CD4-positive, alpha-beta T cell treated with Interleukin-15 for 4 hours (primary cell): ENCODE measurements around the gene ESR1.

Experiments
- DNase-seq: peaks from one replicate; pipeline ENCODE4 v3.0.0-alpha.2; 2020; ENCODE audit warnings: low spot score

Gene ESR1

DNA sequence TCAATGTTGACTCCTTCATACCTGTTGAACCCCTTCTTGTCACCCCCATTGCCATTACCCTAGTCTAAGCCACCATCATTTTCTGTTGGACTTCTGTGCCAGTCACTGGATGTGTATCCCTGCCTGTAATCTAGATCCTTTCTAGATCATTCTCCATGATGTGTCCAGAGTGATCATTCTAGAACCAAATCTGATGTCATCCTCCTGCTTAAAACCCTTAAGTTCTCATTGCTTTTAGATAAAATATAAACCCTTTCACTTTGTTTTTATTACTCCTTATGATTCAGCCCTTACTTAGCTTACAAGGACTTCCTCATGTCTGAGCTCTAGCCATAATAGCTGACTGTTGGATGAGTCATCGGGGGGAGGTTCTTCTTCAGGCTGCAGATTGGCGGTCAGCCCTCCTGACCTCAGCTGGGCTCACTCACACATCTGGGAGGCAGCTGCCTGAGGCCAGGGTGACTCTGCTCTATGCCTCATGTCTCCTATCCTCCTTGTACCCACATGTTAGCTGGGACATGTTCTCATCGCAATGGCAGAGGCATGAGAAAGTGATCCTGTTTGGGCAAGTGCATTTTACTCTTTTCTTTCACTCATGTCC lies 287.6 kb downstream of the ESR1 start:
- no peak for DNase-seq

DNA sequence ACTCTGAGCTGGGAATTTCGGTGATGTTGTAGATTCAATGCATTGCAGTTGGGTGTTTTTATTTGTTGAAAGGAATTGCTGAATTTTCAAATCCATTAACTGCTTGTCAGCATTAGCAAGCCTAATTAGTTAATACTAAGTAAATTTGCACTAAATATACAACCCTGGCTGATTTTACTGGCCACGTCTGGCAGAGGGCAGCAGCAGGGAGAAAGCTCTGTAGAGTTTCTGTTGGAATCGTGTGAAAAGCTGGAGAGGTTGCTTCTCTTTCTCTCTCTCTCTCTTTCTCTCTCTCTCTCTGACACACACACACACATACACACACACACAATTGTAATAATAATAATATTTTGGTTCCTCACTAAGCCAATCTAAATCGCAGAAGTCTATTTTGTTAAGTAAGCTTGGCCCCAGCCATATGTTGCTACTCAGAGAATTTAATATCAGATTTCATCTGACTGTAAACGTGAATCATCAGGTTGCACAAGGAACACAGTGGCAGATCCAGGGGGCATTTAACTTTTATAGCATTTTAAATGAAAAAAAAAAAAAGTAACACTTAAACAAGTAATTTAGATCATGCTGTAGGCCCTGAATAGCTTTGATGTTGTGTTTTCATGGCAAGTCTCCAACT lies 289.5 kb downstream of the ESR1 start:
- DNase-seq, result no peak

DNA sequence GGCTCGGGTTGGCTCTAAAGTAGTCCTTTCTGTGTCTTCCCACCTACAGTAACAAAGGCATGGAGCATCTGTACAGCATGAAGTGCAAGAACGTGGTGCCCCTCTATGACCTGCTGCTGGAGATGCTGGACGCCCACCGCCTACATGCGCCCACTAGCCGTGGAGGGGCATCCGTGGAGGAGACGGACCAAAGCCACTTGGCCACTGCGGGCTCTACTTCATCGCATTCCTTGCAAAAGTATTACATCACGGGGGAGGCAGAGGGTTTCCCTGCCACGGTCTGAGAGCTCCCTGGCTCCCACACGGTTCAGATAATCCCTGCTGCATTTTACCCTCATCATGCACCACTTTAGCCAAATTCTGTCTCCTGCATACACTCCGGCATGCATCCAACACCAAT lies 291.2 kb downstream of the ESR1 start:
- DNase-seq, result no peak

DNA sequence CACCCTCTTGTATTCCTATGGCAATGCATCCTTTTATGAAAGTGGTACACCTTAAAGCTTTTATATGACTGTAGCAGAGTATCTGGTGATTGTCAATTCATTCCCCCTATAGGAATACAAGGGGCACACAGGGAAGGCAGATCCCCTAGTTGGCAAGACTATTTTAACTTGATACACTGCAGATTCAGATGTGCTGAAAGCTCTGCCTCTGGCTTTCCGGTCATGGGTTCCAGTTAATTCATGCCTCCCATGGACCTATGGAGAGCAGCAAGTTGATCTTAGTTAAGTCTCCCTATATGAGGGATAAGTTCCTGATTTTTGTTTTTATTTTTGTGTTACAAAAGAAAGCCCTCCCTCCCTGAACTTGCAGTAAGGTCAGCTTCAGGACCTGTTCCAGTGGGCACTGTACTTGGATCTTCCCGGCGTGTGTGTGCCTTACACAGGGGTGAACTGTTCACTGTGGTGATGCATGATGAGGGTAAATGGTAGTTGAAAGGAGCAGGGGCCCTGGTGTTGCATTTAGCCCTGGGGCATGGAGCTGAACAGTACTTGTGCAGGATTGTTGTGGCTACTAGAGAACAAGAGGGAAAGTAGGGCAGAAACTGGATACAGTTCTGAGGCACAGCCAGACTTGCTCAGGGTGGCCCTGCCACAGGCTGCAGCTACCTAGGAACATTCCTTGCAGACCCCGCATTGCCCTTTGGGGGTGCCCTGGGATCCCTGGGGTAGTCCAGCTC lies 292.1 kb downstream of the ESR1 start:
- no peak for DNase-seq

DNA sequence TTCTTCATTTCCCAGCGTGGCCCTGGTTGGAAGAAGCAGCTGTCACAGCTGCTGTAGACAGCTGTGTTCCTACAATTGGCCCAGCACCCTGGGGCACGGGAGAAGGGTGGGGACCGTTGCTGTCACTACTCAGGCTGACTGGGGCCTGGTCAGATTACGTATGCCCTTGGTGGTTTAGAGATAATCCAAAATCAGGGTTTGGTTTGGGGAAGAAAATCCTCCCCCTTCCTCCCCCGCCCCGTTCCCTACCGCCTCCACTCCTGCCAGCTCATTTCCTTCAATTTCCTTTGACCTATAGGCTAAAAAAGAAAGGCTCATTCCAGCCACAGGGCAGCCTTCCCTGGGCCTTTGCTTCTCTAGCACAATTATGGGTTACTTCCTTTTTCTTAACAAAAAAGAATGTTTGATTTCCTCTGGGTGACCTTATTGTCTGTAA lies 292.7 kb downstream of the ESR1 start:
- no peak for DNase-seq

DNA sequence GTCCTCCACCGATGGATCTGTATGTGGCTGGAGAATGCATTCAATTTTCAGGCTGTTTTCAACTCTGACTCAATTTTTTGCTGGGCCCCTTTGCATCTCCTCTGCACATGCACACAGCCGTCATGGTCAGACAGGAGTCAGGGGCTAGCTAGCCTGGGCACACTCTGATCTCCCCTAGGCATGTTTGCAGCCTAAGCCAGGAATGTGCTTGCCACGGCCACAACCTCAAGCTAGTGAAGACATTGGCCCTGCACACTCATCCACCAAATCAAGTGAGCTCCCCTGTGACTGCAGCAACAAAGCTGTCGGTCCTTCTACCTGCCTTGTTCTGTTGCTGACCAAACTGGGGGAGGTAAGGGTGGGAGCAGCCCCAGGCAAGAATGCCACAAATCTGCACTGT lies 300.5 kb downstream of the ESR1 start:
- no peak for DNase-seq

DNA sequence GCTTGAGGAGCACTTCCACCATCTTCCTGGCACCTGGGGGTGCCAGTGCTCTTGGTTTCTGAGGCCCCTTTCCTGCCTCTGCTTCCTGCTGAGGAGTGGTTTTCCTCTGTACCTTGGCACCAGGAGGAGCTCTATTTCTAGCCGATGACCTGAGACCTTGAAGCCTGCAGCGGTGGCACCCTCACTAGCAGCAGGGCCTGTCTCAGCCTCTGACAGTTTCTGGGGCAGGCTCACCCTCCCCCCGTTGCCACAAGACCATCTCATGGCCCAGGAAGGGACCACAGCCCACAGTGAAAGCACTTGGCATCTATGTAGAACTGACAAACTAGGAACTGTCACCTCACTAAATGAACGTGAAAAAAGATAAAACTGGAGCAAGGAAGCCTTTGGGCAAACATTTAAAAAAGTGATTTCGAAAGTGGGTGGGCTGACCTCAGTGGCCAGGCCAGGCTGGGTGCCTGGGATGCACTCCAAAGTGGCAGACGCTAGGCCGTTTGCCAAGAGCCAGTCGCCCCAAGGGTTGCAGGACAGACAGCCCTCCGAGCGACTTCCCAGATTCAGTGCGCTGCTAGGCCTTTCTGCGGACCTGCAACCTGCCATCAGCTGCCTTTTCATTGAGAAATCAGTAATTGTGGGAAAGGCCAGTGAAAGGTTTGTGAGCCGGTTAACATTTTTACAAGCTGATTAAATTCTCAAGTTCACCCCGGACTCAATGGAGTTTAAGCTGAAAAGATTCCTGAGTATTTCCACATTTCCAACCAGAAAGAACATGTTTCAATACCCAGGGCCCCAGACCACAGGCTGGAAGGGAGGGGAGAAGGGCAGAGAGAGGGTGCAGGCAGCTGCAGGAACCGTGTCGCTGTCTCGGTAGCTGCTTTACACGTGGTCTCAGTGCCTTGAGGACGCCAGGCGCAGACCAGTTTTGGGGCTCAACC lies 303.7 kb downstream of the ESR1 start:
- DNase-seq, result no peak

DNA sequence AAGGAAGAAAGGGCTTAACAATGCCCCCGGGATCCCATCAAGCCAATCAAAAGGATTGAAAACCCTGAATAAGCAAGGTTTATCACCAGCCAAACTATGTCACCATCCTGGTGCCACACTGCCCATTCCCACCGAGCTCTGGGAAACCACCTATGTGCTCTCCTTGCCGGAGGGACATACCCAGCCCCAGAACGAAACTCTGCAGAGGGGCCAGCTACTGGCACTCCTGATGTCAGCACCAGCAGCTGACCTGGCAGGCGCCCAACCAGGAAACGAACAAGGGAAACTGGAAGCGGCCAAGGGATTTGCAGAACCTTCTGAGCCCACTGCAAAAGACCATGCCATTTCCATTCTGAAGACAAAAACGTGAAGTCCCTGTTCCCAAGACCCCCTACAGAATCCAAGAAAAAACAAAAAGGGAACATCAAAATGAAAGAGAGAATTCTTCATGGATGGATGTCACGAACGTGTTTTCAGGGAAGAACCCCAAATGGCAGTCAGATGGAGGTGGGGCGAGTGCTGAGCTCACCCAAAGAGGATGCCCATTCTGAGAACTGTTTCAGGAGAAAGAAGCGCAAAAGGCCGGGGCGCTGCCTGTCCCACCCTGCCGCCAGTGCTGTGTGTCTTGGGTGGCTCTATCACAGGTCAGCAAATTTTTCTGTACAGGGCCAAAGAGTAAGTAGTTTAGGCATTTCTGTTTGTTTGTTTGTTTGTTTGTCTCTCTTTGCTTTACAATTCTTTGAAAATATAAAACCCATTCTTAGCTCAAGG lies 305.2 kb downstream of the ESR1 start:
- DNase-seq, result no peak

DNA sequence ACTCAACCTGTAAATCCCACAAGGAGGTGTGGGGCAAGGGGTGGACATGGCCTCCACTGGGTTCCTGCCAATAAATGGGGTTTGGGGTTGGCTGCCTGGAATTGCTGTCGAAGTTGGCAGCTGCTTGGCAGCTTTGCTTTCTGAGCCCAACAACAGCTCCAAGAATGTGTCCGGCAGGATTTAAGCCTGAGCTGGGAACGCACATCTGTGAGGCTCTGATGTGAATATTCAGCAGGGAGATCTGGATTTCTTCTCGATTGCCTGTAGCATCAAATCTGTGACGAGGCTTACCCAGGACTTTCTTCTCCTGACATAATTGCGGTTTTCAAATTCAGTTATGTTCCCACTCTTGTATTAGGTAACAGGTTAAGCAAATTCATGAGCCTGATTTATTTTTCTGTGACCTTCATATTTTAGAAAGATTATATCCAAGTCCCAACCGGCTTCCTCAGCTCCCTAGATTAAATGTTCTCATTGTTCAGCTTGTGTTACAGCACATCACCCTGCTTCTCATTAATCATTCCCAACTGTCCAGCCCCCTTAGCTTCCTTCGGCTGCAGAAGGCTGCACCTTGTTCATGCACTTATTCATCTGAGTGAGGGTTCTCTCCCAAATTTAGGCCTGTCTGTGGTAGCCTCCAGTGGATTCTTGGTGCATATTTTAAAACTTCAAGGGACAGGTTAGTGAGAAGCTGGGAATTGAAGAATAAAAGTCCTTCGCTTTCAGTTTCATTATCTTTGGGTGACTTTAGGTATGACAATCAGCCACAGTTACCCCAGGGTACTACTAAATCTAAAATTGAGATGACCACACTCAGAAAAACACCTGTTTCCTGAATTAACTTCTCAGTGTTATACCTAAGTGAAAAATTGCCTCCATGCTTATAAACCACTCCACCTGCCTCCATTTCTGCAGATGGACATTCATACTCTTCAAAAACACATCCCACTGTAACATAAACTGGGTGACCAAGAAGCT lies 310.0 kb downstream of the ESR1 start:
- DNase-seq, result no peak

DNA sequence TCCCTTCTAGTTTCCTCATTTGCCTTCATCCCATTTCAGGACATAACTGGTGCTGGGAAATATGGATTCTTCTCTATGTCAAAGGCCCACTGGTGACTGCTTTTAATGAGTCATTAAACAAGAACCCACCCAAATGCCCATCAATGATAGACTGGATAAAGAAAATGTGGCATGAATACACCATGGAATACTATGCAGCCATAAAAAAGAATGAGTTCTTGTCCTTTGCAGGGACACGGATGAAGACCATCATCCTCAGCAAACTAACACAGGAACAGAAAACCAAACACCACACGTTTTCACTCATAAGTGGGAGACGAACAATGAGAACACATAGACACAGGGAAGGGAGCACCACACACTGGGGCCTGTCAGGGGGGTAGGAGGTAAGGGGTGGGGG lies 310.7 kb downstream of the ESR1 start:
- no peak for DNase-seq

DNA sequence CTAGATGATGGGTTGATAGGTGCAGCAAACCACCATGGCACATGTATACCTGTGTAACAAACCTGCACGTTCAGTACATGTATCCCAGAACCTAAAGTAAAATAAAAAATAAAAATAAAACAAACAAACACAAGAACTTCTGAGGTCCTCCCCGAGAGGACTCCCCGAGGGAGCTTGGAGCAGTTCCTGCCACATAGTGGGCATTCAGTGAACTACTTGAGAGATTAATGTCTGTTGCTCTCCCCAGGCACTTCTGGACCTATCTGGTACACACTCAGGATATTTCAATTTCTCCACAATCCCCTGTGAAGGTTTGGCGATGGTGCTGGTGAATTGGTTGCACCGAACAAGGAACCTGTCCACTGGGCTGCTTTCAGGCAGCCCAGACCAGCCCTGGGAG lies 311.2 kb downstream of the ESR1 start:
- DNase-seq, result no peak

DNA sequence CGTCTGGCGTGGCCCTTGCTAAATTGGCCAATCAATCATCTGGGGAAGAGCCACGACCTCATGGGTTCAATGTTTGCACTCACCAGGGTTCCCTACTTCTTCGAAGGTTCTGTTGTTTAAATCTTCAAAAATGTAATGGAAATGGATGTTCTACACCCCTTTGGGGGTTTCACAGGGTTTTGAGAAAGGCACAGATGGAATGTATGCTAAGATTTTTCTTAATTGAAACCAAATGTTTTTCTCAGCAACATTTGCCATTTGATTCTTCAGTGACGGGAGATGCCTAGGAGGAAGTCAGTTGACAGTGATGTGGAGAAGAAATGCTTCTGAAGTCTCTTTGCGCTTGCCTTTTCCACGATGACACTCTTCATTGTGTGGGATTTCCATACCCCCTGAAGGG lies 312.3 kb downstream of the ESR1 start:
- DNase-seq, result no peak

DNA sequence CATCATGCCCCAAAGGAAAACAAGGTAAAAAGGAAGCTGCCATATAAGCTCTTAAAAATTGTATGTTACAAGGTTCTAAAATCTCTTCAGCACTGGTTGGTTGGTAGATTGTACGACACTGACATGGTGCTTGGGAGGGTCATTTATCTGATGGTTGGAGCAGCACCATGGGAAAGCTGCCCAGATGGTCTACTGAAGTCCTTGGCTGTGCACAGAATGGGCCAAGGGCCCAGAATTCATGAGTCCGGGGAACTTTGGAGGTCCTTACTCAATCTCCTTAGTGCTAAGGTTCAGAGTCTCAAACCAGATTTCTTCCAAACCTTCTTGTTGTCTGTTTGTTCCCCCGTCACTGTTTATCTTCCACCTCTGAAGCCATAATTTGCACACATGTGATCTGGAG lies 314.4 kb downstream of the ESR1 start:
- DNase-seq, result no peak

DNA sequence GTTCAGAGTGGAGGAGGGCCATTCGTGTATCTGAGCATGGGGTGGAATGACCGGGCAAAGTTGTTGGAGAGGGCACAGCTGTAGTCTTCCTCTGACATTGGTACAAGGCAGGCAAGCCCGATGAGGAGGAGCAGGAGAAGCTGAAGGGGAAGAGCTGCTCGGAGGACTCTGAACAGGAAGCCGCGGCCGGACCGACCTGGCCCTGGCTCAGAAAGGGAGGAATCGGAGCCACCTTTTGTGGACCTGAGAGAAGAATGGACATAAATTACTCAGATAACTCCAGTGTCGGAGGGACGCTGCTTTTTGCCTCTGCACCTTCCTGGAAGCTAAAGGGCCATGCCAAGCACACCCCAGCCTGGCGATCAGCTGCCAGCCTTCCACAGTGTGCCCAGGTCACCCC lies 315.0 kb downstream of the ESR1 start:
- DNase-seq, result no peak

DNA sequence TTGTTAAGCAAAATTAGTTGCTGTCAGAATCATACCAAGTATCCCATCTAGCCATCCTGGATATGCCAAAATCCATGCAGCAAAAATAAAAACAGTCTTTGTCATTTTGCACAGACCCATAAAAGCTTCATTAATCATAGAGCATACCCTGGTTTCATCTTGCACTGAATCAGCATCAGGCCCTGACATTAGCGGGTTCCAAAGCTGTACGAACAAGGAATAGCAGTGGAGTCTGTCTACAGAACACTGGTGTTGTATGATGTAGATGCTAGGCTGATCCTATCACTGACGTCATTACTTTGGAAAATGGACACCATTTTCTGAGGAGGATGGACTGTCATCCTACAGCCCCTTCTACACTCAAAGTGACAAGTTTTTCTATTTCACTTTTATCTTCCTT lies 315.6 kb downstream of the ESR1 start:
- no peak for DNase-seq

DNA sequence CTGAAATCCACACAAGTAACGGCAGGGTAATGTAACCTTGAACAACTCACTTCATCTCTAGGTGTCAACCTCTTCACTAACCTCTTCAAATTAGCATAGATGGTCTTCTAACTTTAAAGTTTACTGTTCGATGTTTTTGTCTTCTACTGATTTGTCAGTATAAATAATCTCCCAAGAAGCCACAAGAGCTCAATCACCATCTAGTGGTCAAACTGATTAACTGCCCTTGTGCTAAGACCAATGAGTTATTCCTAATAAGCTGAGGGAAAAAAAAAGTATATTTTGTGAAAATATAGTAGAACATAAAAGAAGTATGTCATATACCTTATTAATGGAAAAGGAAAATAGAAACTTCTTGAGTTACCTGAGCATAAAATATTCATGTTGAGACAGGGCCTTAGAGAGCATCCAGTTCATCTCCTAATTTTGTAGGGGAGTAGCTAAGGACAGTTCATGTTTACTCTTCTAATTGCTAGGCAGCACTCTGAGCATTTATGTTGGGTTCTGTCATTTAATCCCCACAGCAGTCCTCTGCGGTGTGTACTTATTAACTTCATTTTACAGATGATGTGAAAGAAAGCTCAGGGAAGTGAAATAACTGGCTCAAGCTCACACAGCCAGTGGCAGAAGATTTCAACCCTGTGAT lies 317.1 kb downstream of the ESR1 start:
- peak; percentile 29 for DNase-seq

DNA sequence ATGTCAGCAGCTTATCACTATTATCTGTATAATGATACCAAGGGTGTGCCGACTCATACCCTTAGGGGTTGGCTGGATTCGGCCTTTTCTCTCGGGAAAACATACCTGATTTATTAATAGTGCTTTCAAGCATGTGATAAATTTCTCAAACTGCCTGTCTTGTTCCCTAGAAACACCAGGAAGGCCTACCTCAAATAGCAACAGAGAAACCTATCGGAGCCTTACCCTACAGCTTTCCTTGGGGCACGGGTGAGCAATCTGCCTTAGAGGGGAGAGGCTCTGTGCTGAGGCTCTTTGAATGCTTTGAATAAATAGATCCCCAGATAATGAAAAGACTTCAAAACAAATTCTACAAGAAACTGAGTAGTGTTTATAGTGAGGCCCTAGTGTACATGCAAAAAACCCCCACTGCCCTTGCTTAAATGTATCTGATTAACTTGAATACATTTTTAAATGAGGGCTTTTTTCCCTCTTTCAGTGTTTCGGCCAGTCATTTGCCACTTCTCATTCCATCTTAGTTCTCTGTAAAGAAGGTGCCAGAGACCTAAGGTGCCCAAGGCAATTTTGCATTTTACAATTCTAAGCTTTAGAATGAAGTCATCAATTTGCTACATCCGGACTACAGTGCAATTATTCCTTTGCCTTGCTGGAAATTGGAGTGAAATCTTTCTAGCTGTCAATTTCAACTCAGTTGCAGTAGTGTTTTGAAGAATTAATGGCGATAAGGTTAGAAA lies 320.1 kb downstream of the ESR1 start:
- DNase-seq, result no peak

DNA sequence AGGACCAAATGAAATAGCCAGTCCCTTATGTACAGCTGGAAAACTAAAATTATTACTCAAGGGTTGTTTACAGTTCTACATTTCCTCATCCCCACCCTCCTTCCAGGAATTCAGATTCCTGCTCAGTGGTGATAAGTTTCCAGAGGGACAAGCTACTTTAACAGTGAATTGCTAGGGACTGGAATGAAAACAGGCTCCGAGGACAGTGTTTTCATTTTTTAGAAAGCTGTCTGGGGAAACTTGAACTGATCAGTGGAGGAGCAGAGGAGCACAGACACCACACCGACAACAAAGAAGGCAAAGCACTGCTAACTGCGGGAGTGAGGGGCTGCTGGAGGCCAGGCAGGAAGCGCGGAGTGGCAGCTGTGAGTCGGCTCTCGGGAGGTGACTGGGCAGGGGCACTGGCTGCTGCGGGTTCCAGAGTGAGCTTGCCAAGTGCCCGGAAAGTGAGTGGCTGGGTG lies 322.2 kb downstream of the ESR1 start:
- no peak for DNase-seq

DNA sequence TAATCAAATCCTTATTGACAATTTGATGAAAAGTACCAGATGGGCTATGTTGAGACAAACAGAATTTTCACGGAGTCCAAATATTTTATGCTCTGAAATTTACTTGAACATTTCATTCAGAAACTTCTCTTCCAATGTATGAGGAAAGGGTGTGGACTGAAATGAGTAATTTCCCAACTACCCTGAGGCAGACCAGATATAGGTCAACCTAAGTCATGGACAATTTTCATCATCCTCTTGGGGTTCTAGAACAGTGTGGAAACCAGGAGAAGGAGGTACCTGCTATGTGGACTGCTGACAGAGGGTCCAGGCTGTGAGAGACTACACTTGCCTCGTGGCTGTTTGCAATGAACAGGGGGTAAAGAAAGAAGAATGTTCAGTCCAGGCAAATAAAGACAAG lies 323.0 kb downstream of the ESR1 start:
- no peak for DNase-seq
